GM03348 (cell line): ENCODE measurements around the gene ARMC5.
"Not testable (repeated sequence)": the region's sequence is repeated elsewhere in the genome, so short reads cannot be mapped to it uniquely, and the experiment has no call there.

ENCODE experiments used
- DNase-seq: peaks from one replicate; pipeline ENCODE4 v3.0.0; 2012; ENCODE audit warnings: low spot score

Gene ARMC5

DNA sequence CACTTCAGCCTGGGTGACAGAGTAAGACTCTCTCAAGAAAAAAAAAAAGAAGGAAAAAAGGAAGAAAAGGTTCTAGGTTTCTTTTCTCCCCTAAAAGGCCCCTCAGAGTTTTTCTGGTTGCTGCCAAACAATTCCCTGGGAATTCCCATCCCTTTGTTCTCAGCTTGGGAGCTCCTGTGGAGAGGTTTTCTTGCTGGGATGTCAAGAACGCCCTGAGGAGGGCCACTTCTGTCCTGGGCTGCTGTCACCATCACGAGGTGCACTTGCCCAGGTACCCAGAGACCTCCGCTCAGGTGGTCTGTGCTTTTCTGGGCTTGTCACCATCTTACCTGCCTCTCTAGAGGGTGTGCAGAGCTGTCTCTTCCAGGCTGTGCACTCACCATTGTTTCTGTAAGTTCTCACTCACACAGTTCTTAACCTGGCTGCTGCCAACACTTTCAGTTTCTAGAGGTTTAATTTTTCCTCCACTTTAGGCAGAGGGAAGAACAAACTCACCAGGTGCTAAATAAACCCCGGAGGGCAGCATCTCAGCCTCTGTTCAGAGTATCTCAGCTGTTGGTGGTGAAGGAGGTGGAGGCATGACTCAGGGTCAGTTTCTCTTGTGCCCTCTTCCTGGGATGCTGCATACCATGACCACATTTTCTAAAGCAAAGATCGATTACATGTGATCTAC, 28.8 kb upstream of the ARMC5 start:
- no peak for DNase-seq

DNA sequence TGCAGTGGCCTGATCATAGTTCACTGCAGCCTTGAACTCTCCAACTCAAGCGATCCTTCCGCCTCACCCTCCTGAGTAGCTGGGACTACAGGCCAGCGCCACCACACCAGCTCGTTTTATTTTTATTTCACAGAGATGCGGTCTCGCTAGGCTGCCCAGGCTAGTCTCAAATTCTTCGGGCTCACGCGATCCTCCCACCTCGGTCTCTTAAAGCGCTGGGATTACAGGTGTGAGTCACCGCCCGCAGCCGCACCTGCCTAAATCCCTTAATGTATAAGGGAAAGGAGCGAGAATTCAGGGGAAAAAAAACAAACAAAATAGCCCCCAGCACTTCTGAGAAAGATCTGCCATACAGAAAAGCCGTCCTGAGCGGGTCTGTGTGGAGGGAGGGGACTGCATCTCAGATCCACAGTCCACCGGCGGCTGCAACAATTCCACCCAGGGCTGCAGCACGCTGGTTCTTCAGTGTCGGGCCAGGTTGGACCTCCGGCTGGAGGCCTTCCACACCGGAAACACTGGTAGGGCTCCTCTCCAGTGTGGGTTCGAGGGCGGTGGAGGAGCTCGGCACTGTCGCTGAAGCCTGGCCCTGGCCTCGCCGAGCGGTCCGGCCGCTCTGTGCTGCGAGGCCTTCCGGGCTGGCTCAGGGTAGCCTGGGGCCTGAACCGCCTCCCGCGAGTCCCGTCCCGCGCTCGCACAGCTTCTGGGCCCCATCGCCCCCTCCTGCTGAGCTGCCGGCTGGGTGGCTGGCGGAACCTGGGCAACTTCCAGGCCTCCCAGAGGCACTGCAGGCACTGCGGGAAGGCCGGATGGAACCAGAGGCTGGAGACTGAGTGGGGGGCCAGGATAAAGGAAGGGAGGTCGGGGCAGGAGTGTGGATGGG, 23.7 kb upstream of the ARMC5 start:
- no peak for DNase-seq

DNA sequence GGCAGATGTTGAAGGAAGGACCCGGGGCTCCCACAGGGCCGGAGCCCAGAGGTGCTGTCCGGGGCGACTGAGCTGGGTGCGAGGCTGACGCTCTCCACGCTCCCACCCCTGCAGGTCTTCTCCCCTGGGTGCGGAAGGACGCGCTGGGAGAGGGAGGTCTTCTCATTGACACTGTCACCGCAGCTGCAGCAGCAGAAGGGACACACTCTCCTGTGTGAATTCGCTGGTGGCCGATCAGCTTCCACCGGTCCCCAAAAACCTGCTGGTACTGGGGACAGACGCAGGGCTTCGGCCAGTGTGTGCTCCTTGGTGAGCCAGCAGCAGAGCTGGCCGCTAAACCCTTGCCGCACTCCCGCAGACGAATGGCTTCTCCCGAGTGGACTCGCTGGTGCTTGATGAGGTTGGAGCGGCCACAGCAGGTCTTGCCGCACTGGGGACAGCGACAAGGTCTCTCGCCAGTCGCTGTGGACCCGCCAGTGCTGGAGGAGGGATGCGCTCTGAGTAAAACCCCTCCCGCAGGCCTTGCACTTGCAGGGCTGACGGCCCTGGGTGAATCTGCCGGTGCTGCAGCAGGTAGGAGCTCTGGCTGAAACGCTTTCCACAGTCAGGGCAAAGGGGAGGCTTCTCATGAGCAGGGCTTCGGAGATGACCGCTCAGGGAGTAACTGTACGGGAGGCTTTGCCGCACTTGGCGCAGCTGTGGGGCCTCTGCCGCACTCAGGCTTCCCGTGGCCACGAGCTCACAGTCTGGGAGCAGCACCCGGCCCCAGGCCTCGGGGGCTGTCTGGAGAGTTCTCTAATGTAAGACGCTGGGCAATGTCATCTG, 22.9 kb upstream of the ARMC5 start:
- no peak for DNase-seq

DNA sequence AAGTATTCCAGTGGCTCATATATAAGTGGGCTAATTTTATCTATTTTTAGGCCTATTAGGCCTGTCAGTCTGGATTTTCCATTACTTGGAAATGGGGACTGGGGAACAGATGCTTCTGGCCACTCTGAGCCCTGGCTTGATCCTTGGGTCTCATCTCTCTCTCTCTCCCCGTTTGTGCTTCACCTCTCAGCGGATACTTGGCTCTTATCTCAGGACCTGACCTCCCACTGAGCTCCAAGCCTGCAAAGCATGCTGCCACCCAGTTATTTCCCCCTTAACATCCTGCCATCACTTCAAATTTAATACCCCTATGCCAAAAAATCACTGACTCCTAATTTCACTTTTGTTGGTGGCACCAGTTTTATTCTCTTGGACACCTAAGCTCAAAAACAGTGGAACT, 20.9 kb upstream of the ARMC5 start:
- no peak for DNase-seq

DNA sequence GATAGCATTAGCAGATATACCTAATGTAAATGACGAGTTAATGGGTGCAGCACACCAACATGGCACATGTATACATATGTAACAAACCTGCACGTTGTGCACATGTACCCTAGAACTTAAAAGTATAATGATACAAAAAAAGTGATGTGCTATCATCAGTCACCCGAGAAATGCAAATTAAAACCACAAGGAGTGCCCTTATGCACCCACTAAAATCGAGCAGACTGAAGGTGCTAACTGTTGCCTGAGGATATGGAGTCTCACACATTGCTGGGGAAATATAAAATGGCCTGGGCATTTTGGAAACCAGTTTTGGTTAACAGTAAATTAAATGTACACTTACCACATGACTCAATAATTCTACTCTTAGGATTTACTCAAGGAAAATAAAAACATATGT, 20.3 kb upstream of the ARMC5 start:
- not testable (repeated sequence) for DNase-seq

DNA sequence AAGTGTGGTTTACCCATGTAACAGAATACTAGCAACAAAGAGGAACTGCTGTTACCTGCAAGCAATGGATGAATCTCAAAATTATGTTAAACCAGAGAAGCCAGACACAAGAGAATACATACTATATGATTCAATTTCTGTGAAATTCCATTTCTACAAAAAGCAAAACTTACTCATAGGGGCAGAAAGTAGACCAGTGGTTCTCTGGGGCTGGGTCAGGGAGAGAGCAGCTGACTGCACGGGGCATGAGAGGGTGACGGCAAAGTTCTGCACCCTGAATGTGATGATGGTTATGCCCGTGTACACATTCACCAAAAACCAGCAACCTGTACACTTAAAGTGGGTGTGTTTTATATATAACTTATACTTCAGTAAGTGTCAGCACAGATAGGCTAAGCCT, 19.8 kb upstream of the ARMC5 start:
- DNase-seq: no peak

DNA sequence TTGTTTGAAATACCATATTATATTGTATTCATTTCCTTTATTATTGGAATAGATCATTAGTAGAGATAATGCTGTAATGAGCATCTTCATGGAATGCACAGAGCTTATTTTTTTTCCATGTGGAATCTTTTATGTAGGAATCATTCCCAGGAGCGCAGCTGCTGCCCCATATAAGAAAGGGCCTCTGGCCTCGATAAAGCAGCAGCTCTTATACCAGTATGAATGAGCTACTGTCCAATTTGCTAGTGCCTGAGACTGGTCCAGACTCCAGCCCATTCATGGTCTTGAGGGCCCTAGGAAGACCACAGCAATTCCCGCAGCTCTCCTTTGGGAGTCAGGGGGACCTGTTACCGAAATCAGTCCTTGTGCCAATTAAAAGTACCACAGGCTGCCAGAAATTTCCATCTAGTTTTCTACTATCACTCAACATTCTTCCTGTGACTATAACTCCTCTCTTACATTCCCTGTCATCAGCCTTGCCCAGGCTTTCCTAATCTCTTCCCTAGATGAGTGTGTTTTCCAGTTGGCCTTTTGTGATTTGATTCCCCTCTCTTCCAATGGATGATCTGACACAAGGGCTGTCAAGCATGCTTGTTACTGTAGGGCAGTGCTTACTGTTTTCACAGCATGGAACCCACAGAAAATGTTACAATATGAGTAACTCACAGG, 18.7 kb upstream of the ARMC5 start:
- no peak for DNase-seq

DNA sequence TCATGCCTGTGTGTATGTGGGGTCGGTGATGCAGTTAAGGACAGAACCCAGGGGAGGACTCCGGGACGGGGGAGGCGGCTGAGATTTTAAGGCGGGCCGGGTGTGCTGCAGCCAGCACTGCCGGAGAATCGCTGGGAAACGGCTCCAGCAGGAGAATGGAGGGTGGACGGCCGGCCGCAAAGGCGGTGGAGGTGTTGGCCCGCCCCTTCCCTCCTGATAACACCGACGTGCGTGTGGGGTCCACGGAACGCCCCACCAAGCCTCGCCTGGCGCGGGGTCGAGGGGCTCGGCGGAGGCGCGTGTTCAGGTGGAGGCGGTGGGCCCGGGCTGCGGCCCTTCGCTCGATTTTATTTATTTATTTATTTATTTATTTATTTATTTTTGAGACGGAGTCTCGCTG, 17.3 kb upstream of the ARMC5 start:
- no peak for DNase-seq

DNA sequence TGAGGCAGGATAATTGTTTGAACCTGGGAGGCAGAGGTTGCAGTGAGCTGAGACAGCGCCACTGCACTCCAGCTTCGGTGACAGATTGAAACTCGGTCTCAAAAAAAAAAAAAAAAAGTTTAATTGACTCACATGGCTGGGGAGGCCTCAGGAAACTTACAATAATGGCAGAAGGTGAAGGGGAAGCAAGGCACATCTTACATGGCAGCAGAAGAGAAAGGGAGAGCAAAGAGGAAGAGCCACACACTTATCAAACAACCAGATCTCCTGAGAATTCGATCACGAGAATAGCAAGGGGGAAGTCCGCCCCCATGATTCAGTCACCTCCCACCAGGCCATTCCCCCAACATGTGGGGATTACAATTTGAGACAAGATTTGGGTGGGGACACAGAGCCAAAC, 13.4 kb upstream of the ARMC5 start:
- DNase-seq: not testable (repeated sequence)

DNA sequence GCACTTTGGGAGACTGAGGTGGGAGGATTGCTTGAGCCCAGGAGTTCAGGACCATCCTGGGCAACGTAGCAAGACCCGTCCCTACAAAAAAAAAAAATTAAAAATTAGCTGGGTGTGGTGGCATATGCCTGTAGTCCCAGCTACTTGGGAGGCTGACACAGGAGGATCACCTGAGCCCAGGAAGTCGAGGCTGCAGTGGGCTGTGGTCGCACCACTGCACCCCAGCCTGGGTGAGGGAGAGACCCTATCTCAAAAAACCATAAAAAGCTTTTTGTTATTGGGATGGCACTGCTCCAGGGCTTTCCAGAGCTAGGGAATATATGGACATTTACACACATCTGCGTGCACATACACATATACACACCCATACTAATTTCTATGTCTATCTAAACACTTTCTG, 8.1 kb upstream of the ARMC5 start:
- DNase-seq: no peak

DNA sequence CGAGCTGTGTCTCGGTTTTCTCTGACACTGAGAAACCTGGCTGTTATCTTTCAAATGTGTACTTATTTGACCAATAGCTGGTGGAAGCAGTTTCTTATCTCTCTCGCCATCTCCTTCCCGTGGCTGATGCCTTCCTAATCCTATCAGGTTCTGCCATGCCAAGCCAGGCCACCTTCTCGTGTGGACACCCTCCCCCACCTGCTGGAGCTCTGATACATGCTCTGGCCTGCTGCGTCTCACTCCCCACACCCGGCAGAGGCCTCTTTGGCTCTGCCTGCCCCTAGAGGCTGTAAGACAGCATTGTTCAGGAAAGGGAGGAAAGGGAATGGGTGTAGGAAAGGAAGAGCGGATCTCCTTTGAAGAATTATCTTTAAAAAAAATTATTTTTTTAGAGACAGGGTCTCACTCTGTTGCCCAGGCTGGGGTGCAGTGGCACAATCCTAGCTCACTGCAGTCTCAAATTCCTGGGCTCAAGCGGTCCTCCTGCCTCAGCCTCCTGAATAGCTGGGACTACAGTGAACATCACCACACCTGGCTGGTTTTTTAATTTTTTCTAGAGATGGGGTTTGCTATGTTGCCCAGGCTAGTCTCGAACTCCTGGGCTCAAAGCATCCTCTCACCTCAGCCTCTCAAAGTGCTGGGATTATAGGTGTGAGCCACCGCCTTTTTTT, 7.5 kb upstream of the ARMC5 start:
- peak; percentile 76 for DNase-seq

DNA sequence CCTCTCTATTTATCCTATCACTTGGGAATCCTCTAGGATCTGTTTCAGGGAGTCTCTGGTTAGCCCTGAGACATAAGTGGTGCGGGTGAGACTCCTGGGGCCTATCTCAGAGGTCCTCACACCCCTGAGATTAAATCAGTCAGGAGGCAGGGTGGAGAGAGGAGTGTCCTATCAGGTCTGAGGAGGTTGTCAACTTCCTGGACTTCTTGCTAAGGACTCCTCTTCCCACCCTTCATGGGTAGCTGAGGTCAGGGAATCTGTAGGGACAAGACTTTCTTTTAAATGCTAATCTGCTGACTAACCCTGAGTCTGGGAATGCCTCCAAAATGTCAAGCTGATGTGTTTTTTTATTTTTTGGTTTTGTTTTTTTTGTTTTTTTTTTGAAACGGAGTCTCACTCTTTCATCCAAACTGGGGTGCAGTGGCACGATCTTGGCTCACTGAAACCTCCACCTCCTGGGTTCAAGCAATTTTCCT, 6.6 kb upstream of the ARMC5 start:
- DNase-seq: peak; percentile 79

DNA sequence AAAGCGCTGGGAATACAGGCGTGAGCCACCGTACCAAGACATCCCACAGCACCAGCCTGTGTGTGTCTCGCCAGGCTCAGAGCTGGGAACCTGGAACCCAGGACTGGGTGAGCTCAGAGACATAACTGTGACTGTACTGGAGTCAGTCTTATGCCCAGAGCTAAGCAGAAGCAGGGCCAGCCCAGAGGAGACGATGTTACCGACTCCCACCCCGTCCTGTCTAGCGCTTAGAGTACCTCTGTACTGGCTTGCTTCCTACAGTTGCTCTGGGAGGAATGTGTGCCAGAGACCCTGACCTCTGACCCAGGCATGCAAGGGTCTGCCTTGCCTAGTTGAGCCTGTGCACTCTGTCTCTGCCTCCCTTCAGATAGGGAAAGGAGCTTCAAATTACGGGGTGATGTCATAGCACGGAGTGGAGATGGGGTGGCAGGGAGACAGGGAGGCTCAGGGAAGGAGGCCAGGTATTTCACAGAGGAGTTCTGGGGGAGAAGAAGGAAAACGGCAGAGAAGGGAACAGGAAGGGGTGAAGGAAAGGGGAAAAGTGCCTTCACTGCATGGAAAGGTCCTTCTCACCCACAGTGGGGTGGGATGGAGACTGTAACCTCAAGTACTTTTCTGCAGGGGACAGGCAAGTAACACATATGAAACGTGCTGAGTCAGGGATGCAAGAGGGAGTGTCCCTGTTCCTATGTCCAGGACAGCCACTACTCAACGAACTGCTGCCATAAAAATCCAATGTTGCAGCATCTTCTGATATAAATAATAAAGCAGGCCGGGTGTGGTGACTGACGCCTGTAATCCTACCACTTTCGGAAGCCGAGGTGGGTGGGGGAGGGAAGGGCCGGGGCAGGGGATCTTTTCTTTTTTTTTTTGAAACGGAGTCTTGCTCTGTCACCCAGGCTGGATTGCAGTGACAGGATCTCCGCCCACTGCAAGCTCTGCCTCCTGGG, 5.8 kb upstream of the ARMC5 start:
- DNase-seq: peak; percentile 28

DNA sequence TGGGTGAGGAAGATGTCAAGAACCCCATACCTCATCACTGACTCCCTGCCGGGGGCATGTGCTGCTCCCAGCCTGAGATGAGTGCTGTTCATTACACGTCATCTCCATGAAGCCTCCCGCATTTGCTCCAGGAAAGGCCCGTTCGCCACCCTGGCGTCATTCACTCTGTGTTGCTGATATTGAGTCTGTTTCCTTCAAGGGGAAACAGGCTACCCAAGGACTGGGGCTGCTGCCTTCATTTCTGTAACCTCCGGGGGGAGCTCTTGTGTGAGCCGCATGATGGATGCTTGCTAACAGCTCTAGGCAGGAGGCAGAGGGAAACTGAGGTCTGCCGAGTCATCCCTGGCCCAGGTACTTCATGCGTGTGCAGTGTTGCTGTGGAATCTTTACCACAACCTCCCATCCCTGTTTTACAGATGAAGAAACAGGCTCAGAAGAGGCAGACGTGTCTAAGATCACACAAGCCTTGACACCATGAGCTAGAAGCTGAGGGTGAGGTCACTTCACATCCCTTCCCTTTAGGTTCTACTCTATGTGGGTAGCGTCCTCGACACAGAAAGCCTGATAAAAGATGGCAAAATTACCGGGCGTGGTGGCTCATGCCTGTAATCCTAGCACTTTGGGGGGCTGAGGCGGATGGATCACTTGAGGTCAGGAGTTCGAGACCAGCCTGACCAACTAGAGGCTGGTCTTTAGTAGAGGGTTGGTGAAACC, 3.5 kb upstream of the ARMC5 start:
- no peak for DNase-seq

DNA sequence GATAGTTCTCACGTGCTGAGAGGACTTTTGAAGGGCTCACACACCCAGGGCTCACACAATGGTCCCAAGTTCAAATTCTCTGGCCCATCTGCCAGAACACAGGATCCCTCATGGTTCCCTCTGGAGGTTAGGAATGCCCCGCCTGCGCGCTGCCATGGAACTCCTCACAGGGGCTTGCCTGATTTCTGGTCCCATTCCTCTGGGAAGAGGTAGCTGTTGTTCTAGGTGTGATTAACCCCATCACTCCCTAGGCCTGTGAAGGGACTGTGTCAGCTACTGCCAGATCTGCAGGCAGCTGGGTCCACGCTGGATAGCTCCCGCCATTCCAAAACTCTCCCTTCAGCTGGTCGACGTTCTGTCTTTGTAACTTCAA, 2.3 kb upstream of the ARMC5 start:
- no peak for DNase-seq

DNA sequence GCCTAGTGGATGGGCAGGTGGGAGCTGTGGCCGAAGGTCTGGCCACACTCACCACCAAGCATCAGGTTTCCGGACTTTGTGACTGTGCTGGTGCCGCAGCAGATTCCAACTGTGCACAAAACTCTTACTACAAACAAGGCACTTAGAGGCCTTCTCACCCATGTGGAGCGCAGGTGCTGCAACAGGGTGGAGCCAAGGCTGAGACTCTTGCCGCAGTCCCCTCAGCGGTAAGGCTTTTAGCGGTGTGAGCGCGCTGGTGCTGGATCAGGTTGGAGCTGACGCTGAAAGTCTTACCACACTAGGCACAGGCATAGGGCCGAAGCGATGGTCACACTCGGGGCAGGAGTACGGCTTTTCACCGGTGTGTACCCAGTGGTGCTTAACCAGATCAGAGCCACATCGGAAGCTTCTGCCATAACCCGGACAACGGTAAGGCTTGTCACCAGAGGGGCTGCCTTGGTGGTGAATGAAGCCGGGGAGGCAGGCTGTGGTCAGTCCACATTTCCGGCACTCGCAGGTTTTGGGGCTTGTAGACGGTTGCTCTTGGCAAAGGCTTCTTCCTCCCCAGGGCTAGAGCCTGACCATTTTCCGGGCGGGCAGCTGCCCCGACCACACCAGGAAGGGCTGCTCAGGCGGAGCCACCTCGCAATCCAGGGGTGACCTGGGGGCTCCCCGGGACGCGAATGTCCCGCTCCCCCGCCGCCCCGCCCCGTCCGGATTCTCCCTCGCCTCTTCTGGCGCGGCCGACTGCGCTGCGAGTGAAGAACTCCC, 1.0 kb upstream of the ARMC5 start:
- DNase-seq: peak; percentile 58

DNA sequence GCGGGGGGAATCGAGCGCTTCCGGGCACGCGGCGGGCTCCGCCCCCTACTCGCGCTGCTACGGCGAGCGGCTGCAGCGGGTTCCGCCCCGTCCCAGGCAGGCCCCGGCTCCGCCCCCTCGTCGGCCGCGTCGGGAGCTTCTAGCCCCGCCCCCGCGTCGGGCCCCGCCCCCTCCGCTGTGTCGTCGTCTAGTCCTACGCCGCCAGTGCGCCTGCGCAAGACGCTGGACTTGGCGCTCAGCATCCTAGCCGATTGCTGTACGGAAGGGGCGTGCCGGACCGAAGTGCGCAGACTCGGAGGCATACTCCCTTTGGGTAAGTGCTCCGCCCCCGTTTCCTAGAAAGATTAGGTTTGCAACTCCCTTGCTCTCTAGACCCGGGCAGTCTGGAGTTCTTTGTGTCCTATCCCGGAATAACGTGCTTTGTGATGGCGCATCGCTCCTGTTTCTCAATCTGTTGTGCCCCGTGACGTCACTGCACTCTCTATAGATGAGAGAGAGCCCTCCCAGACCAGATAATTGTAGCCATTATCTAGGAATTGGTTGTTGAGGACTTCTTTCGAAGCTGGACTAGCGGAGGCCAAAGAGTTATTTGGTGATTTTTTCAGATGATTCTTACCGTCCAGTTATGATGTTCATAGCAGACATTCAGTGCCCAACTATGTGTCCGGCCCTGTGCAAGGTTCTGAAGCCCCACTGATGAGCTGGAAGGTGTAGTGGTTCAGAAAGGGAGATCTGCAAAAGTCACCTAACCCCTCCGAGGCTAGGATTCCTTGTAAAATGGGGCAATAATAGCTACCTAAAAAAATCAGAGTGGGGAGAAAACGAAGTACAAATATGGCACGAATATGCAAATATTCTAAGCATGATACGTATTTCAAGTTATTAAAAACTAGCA, 633 bp downstream of the ARMC5 start:
- DNase-seq: peak; percentile 98

DNA sequence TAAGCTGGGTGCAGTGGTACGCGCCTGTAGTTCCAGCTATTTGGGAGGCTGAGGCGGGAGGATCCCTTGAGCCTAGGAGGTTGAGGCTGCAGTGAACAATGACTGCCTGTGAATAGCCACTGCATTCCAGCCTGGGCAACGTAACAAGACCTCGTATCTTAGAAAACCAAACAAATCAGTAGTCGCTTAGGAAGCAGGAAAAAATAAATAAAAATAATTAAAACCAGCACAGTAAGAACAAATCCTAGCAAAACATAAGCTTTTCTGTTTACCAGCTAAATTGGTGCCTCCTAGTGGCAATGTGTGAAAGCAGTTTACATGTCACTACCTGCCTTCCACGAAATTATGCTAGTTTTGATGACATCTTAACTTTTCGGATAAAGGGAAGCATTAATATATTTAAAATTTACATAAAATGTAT, 1.3 kb downstream of the ARMC5 start:
- DNase-seq: peak; percentile 36
